GM19025 (cell line): Measurements from ENCODE around the gene SPPL2C.

Experiments
- ATAC-seq: cut with Tn5 transposase; IDR thresholded peaks from one replicate; pipeline ENCODE4 v1.9.1; 2021; ENCODE audit warnings: mild to moderate bottlenecking, low read depth, moderate library complexity; ENCODE audit not compliant: unreplicated experiment

The SPPL2C gene

DNA sequence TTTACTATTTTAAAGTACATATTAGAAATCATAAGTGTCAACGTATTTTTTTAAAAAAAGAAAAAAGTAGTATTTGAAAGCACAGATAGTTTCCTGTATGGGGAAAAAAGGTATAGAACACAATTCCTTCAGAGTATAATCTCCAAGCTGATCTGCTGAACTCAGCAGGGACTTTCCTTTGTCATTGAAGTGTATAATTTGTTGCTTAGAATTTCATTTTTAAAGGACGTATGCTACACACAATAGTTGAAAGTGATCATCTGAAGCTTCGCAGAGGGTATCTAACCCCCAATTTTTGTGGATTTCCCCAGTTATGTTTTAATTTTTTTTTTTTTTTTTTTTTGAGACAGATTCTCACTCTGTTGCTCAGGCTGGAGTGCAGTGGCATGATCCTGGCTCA is 29.5 kb downstream of the SPPL2C start:
- ATAC-seq = no peak

- no peak for ATAC-seq
Observed at GRCh38 chr17:45876539-45876938, 31.9 kb downstream of the SPPL2C start.

- ATAC-seq = no peak
Observed at GRCh38 chr17:45877467-45877866, 32.8 kb downstream of the SPPL2C start.

GRCh38 chr17:45883063-45883462 is 38.4 kb downstream of the SPPL2C start:
- ATAC-seq = no peak

DNA sequence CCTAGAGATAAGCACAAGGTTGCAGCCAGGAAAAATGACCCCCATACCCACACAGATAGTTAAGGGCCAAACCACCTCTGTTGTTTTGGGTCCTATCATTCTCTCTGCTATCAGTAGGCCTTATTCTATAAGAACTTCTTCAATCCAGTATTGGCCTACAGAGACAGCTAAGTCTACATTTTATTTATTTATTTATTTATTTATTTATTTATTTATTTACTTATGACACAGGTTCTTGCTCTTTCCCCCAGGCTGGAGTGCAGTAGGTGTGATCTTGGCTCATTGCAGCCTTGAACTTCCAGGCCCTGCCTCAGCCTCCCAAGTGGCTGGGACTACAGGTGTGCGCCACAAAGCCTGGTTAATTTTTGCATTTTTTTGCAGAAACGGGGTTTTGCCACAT is 42.2 kb downstream of the SPPL2C start:
- ATAC-seq = no peak

DNA sequence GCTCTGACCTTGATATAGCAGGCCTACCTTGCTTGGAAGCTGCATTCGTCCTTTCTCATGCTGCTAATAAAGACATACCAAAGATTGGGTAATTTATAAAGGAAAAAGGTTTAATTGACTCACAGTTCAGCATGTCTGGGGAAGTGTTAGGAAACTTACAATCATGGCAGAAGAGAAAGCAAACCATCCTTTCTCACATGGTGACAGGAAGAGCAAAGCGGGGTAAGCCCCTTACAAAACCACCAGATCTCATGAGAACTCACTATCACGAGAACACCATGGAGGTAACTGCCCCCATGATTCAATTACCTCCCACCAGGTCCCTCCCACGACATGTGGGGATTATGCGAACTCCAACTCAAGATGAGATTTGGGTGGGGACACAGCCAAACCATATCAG is 43.7 kb downstream of the SPPL2C start:
- no peak for ATAC-seq

DNA sequence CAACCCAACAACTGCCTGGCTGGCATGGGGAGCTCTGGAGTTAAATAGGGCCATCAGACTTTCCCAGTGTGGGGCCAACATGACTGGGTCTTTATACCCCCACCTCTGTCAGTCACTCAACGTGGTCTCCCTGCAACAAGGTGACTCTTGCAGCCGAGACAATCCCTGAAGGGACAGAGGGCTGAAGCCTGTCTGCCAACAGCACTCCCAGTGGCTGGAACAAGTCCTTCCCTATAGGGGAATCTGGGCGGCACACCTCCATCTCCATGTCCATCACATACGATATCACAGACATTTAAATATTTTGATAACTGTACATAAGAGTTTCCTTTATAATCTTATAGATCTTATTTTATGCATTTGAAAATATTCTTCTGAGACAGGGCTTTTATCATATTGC is 44.9 kb downstream of the SPPL2C start:
- no peak for ATAC-seq

- ATAC-seq = no peak
Observed at GRCh38 chr17:45893725-45894021, 49.0 kb downstream of the SPPL2C start.

GRCh38 chr17:45894022-45894784 is 49.5 kb downstream of the SPPL2C start, which contains the start of gene MAPT:
Gene MAPT, plus strand, starts transcription at chr17:45894554. Its CDS starts 67,784 bp downstream, at chr17:45962338.
- ATAC-seq = no peak

GRCh38 chr17:45895304-45895968 is 50.8 kb downstream of the SPPL2C start:
- no peak for ATAC-seq

- ATAC-seq = no peak
Observed at GRCh38 chr17:45895969-45896785, 51.5 kb downstream of the SPPL2C start.
